Stimulated activated CD8-positive, alpha-beta memory T cell treated with anti-CD3 and anti-CD28 coated beads, Interleukin-12 subunit alpha, Interleukin-12 subunit beta, amount 100 ng/mL, for 24 hours (primary cell): ENCODE data around the gene TENM4.
A peak's percentile ranks its signal among the peaks of the same experiment; 100 is the strongest.

Source experiments
- DNase-seq: peaks from one replicate; pipeline ENCODE4 v3.0.0-alpha.2; 2020; ENCODE audit errors: extremely low read depth

TENM4 gene

DNA sequence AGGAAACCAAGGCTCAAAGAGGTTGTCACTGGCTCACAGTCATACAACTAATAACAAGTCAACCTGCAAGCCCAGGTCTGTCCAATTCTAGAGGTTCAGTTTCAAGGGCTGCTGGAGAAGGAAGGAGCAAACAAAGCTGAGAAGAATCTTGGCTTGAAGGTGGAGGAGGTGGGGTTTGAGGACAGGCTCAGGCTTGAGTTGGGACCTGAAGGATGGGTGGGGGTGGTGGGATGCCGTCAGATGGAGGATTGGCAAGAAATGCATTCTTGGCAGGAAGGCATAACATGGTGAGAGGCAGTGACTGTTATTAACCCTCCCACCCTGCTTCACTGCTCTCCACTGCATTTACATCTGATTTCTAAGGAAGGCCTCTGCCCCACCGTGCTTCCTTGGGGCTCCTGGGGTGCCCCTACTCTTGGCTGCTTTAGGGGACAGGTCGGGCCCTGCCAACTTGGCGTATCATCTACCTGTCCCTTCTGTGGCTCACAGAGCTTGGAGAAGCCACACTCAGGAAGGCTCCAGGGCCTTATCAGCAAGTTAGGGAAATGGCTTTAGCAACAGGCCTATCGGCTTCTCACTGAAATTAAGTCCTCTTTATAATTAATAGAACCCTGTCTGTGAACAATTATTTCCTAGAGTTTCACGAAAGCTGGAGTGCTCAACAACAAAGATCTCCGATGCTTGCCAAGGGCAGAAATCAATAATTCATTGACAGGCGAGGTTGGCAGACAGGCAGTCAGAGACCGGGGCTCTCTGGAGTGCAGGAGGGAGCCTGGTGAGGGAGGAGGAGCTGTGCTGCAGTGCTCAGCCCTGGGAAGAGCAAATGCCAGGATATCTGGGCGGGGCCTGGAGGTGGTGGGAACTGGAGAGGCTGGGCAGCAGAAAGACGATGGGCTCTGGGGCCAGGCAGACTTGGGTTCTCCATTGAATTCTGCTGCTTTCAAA lies 781.2 kb downstream of the TENM4 start:
- DNase-seq, result no peak

DNA sequence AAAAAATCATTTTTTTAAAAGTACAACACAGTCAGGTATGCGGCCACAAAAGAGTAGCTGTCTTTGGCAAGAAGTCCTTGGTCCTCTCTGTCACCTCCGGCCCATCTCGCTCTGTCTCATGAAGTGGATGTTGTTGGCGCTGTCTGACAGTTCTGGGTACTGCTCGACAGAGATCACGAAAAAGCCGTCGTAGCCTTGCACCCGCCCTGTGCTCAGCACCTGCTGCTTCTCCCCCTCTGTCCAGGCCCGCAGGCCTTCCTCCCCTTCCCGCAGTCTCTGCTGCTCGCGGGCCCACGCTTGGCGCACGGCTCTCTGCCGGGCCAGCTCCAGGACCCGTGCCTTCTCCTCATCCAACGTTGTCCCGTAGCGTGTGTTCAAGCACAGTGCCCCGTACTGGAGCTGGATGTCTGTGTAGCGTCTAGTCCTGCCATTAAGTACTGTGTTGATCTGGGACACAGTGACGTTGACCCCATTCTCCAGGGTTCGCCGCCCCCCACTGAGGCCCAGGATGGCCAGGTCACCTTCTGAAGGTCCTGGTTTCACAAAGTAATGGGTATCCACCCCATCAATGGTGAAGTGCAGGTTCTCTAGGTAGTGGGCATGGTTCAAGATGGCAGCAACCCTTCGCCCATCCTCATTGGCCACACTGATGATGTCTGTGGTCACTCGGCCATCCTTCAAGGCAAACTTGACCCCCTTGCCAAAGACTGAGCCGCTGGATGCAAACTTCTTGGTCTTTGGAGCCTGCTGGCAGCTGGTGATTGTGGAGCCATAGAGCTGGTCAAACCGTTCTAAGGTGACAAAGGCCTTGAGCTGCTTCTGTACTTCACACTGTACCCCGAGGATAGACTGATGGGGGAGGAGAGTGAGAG lies 782.6 kb downstream of the TENM4 start:
- no peak for DNase-seq

DNA sequence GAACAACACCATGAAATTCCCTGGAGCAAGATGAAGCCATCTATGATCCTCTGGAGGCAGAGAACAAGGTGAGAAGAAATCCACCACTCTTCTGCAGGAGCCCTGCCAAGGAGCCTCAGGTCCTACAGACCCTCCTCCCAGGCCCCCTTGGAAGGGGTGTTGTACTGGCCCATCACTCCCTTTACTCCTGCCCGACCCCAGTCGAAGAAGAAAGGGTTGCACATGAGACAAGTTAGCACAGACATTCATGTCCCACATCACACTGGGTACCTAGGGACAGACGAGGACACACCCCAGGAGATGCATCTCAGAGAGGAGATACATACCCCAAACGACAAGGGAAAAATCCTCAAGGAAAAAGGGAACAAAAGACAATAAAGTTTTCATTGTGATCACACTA lies 783.4 kb downstream of the TENM4 start:
- no peak for DNase-seq

DNA sequence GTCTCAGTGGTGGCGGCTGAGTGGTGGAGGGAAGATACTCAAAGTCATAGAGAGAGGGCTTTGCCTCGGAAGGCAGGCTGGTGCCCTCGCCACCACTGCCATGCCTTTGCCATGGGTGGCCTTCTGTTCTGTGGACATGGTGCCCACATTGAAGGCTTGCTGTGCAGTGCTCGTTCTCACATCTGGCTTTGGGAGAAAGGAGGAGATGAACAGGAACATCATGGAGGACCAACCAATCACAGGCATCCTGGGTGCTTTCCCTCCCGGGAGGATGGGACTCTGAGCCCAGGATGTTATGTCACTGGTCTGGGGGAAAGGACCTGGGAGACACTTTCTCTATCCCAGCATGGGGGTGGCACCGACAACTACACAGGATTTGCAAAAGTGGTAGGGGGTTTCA lies 783.8 kb downstream of the TENM4 start:
- DNase-seq, result no peak

DNA sequence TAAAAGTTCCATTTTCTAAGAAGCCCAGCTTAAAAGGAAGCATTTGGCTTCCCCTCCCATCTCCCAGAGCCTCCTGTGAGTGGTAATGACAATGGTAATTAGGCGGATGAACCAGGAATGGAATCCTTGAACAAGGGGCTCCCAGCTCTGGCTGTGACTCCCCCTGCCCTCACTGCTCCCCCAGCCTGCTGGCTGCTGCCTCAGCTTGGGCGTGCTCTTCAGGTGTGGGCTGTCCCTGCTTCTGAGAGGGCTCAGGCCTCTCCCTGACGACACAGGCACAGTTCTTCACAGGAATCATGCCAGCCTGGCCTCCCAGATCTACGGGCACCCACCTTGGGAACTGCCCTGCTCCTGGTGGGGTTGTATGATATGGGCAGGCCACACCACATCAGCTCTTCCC lies 784.5 kb downstream of the TENM4 start:
- no peak for DNase-seq

DNA sequence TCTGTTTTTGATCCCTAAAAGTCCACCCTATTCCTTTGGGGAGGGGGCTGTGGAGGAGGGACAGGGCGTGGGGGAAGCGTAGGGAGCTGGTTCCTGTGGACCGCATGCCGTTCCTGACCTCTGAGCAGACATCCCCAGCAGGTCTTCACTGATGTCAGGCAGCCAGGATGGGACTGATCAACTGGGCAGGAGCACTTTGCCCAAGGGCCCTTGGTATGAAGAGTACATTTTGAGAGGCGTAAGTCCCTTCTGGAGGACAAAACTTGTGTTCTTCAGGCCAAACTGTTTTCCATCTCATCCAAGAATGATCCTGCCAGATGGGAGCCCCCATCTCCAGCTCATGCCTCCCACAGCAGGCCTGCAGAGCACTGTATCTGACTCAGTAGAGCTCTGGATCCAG lies 785.3 kb downstream of the TENM4 start:
- no peak for DNase-seq

DNA sequence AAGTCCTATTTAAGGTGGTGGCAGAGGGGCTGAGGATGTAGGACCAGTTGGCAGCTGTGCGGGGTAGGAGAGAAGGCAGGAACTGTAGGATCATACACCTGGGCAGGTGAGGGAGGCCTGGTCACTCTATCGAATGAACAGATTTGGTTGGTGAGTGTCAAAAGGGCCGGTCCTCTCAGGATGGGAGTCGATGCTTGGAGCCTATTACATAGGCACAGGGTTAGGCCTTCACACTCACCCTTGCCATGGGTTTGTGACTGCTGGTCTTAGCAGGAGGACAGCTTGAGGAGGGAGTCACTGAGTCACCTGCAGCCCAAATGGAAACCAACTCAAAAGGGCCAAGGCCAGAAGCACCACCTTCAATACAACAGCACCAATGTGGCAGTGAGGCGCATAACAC lies 786.0 kb downstream of the TENM4 start:
- no peak for DNase-seq

DNA sequence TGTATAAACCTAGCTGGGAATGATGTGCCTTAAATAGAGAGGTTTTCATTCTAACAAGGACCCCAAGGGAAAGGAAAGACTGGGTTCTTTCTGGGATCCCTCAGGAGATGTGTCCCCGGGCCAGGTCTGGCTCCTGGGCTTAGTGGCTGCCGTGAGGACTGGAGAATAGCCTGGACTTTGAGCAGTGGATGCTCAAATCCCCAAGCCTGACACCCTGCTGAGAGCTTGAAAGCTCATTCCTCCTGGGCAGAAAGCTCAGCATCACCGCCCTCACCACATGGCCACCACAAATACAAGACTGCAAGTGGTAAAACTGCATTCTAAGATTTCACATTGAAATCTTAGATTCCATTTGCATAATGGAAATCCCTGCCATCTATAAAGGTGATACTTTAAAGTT lies 786.8 kb downstream of the TENM4 start:
- DNase-seq, result no peak

DNA sequence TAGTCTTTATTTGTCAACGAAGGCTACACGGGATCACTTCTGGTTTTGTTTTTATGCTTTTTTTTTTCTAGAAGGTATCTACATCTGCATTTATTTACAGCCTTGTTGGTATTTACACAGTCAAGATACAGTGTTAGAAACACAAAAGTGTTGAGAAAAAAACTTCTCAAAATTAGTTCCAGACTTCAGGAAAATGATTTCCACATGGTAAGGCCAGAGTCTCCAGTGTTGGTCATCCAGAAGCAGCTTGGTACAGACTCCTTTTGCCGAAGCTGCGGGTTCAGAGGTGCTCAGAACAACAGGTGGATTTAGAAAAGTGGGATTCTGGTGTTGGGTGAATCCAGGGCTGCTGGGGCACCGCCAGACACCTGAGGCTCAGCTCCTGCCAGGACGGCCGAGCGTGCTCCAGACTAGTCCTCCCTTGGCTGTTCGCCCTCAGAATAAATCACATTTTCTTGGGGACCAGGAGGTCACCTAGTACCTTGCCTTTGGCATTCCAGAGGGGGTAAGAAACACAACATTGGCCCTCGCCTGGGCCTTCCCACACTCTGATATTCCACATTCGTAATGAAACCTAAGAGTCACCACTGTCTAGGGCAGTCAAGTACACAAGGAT lies 787.4 kb downstream of the TENM4 start:
- DNase-seq, result no peak

DNA sequence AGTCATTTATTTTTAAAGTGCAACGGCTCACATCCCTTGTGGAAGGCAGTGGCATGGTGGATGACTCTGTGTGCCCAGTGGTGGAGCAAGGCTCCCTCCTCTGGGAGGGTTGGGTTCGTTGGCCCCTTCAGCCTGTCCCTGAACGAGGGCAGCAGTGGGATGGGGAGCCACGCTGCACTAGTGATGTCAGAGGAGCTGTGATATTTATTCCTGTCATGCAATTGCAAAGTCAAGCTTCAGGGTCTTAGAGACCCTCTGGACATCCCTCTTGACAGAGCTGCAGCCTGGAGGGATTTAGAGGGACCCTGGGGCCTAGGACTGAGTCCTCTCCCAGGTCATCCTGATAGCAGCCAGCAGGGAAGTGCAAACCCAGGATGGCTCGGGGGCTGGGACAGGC lies 788.0 kb downstream of the TENM4 start:
- DNase-seq, result no peak

DNA sequence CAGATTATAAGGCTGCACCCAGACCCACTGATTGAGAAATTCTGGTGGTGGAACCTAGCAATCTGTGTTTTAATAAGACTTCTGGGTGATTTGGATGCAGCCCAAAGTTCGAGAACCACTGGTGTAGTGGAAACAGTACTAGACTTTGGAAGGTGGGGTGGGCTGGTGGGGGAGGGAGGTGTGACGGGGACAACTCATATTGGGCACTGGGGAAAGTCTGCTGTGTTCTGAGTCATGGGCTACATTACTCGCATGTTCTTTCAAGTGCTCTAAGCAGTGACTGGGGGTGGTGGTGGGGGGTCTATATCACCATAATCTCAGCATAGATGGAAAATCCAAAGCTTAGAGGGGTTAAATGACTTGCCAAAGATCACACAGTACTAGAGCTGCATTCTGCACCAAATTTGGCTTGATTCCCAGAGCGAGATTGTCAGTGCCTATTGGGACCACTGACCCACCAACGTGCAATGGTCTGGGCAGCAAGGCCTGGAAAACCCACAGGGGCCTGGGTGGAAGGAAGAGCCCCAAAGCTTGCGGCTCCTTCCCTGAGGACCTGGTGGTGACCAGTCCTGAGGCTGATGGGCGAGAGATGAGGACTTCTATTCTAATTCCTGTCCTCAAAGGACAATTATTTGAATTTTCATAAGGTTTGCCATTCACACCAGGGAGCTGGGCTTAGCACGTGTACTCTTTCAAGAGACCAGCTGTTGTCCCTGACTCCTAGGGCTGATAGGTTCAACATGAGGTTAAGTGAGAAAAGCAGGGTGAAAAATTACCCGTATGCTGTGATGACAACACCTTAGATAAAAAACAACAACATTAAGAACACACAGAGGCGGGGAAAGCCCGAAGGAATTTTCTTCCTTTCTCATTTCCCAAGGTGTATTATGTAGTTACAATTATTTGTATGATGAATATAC lies 788.6 kb downstream of the TENM4 start:
- peak; percentile 19 for DNase-seq

DNA sequence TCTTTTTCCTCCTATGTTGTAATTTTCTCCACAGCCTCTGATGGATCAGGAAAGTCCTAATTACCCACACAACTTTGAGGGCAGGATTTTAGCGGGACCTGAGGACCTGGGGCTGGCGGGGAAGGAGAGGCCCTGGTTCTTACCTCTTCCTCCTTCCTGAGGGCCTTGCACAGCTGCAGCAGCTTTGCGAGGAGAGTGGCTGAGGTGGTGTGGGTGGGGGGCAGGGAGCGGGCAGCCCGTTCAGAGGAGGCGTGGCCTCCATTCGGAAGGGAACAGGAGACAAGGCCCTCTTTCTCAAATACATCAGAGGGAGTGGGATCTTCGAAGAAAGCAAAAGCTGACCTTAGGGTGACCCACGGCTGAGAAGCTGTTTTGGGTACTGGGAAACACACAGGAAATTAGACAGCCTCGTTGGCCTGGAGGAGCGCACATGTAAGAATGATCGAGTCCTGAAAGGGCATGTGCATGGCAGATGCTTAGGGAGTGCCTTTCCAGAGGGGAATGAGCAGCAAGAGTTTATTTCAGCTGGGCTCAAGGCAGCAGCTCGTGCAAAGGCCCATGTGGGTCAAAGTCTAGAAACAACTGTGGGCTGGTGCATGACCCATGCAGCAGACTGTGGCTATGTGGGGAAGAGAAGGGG lies 789.6 kb downstream of the TENM4 start:
- DNase-seq, result no peak

DNA sequence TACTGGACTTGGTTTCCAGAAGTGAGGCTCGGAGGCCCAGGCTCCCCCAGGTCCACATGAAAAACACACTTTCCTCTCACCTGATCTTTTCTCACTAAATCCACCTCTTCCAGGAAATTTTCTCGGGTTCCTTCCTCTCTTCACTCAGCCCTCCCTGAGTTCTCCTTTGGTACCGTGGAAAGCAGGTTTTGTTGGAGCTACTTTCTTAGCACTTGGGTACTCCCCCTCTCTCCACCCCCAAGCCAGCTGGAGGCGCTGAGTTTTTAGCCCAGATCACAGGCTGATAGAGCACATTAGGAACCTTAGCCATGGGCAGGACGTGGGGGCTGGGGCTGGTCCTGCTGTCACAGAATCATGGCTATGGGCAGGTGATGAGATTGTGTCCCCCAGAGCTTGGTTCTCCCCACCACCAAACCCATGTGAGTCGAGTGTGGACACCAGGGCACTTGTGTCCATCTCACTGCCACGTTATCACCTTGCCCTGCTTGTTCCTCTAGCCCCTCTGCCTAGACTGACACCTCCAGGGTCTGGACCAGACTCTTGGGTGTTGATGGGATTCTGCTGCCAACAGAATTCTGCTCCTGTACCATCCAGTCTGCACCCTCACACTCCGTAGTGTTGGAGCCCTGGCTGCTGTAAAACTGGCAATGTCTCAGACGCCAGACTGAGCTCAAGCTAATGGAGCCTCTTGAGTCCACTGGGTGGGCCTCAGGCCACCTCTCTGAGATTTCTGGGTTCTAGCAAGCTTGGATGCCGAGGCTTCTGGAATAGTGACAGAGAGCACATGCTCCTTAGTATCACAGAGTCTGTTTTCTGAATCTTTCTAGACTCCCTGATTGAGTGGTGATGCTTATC lies 791.2 kb downstream of the TENM4 start:
- DNase-seq, result no peak

DNA sequence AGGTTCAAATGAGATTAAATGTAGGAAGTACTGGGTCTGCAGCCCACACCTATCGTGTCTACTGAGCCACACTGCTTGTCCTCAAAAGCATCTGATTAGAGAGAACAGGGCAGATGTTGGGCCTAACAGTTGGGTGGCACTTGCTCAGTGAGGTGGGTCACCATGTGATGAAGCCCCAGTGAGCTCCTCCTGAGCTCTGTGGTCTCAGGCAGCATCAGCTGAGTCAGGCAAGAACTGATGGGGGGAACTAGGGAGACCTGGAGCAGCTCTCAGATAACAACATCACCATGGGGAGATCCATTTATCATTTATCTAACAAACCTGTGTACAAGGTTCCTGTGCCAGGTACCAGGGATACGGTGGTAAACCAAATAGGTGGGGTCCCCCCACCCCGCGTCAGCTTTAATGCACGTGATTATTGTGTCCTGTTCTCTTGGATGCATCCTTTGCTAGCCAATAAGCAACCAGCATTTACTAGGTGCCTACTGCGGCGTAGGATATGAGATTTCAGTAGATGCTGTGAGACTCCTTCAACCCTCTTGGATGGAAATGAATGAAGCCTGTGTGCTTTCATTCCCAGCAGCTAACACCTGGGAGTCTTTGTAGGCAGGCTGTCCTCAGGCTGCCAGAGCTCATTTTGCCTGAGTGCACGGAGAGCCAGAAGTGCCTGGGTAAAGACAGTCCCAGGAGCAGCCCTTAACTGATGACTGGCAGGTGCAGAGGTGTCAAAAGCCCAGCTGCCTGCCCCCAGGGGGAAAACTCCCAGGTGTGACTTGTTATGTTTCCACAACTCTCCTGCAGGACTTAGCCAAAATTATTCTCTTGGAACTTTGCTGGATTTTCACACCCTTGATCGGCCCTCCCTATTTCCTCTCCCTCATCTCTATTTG lies 792.6 kb downstream of the TENM4 start:
- DNase-seq, result no peak

DNA sequence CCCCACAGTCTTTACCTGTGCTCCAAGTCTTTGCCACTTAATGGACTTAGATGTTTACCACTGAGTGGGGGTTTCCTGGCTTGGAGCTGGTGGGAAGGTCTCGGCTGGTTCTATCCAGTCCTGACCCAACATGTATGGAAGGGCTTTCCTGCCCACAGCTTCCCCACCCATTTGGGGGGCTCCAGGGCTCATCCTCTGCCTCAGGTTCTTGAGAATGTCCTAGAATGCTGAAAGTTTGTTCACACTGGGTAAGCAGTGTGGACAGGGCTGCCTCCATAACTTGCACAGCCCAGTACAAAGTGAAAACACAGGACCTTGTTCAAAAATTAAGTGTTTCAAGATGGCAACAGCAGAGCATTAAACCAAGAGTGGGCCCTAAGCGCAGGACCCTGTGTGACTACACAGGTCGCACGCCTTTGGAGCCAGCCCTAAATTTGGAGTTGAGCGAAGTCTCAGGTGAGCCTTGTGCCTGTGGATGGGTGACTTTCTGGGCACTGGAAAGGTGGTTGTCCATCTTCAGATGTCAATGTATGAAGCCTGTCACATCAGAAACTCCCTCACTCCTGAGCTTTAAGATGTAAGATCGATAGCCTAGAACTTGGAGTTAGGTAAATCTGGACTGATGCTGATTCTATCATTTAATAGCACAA lies 793.4 kb downstream of the TENM4 start:
- DNase-seq, result no peak

DNA sequence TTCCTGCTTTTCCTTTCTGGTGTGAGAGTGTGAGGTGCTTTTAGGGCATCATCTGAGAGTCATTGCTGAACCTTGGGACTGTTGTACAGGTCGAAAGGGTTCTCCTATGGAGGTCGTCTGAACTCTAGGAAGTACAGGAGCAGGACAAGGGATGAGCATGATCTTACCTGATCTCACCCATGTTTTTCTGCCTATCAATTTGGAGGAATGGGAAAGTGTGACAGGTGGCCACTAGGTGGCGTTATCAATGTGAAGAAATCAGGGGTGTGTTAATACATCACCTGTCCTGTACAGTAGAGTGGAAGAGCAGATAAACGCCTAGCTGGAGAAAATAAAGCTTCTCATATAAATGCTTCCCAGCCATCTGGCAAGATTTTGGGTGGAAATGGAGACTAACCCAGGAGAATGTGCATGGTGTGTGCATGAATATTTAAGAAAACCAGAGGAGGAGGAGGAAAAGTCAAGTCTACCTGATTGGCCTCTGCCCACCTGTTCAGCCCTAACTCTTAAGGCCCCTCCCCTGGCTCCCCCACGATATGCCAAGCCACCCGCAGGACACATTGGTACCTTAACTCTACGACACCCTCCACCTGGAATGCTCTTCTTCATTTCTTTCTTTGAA lies 794.2 kb downstream of the TENM4 start:
- DNase-seq, result peak; percentile 22

DNA sequence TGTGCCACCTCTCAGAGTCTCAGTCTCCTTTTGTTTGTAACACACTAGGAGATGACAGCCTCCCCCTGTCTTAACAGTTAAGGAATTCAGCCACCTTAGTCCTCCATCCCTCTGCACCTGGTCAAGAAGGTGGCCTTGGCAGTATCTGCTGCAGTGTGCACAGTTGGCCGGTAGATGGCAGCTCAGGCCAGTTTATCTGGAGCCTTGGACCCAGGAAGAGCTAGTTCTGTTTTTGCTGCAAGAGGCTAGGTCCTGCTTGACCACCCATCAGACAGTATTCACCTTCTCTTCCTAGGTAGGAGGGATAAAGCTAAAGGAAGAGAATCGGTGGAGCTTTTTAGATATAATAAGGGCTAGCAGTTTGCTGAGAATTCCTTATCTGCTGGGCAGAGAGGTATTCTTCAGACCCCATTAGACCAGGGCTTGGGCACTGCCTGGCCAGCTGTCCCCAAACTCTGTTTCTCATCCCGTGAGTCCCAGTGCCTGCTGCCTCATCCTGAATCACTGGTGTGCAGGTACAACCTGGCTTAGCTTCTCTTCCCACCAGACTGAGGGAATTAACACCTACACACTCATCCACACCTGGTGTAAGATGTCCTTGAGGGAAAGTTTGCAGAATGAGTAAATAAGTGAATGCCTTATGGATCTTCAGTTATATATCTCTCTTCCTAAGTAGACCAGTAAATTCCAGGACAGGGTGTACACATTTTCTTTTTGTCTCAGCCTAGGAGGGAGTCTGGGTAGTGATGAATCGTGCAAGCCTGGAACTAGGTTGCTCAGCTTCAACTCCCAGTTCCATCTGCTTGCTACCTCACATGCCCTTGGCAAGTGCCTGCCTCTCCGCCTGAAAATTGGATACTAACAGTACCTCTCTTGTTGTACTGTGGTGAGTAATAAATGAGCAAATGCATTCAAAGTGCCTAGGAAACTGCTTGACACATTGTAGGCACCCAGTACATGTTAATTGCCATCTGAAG lies 795.3 kb downstream of the TENM4 start:
- DNase-seq, result peak; percentile 10
